ENCODE measurements around the gene TBX5. TPM values are rescaled to one million over a fixed set of nuclear protein-coding genes. Genes with fewer than 3 reads are reported as not detected.

TBX5 gene
- total and polyA plus RNA-seq, 5 donors = 97.3 to 275 (median 186) TPM

GRCh38 chr12:114396869-114397719 is 8.8 kb downstream of the TBX5 start:
- H3K4me1 ChIP-seq (ENCODE audit: control insufficient read depth, insufficient read depth, low read length) = peaks cover 7% of the 10 kb centered on the region
- peak overlapping the region; percentile 75 for H3K27ac ChIP-seq (ENCODE audit: low read length)
- WGBS = 44% methylated on average over 19 of the region's 19 CpGs
- no peak overlapping the region for H3K4me3 ChIP-seq (ENCODE audit: low read length)
- no peak for ATAC-seq
- DNase-seq = no peak
- H3K9me3 ChIP-seq (ENCODE audit: control insufficient read depth, low read length) = no peaks in the 10 kb centered on the region
- intact Hi-C loops (cut with DNase I) = no loop called here
- H3K27me3 ChIP-seq (ENCODE audit: control insufficient read depth, insufficient read depth) = no peaks in the 10 kb centered on the region

- intact Hi-C loops (cut with DNase I) = no loop called here
- peak overlapping the region; percentile 75 for H3K27ac ChIP-seq (ENCODE audit: low read length)
- peaks cover 7% of the 10 kb centered on the region for H3K4me1 ChIP-seq (ENCODE audit: control insufficient read depth, insufficient read depth, low read length)
- H3K27me3 ChIP-seq (ENCODE audit: control insufficient read depth, insufficient read depth) = no peaks in the 10 kb centered on the region
- ATAC-seq = peak; percentile 14
- DNase-seq = peak in 2 of 3 donors; percentile 65 to 69
- H3K9me3 ChIP-seq (ENCODE audit: control insufficient read depth, low read length) = no peaks in the 10 kb centered on the region
- 8% methylated on average over 50 of the region's 50 CpGs for WGBS
- H3K4me3 ChIP-seq (ENCODE audit: low read length) = peak overlapping the region; percentile 32
Measured at GRCh38 chr12:114396153-114396868, 9.6 kb downstream of the TBX5 start.

- H3K4me3 ChIP-seq (ENCODE audit: low read length) = peak overlapping the region; percentile 32
- no peaks in the 10 kb centered on the region for H3K9me3 ChIP-seq (ENCODE audit: control insufficient read depth, low read length)
- H3K4me1 ChIP-seq (ENCODE audit: control insufficient read depth, insufficient read depth, low read length) = peaks cover 7% of the 10 kb centered on the region
- ATAC-seq (peak; percentile 8 to 46), DNase-seq (peak in 2 of 3 donors; percentile 38 to 74)
- H3K27ac ChIP-seq (ENCODE audit: low read length) = peak overlapping the region; percentile 75
- 7% methylated on average over 17 of the region's 17 CpGs for WGBS
- H3K27me3 ChIP-seq (ENCODE audit: control insufficient read depth, insufficient read depth) = no peaks in the 10 kb centered on the region
- intact Hi-C loops (cut with DNase I) = no loop called here
Measured at GRCh38 chr12:114395755-114396152, 10.2 kb downstream of the TBX5 start.

GRCh38 chr12:114395233-114395632 is 10.7 kb downstream of the TBX5 start:
- intact Hi-C loops (cut with DNase I) = no loop called here
- Histone ChIP-seq H3K4me1 (ENCODE audit: control insufficient read depth, insufficient read depth, low read length) (peaks cover 7% of the 10 kb centered on the region), H3K27me3 (ENCODE audit: control insufficient read depth, insufficient read depth) (no peaks in the 10 kb centered on the region), H3K4me3 (ENCODE audit: low read length) (no peak overlapping the region), H3K27ac (ENCODE audit: low read length) (peak overlapping the region; percentile 75), H3K9me3 (ENCODE audit: control insufficient read depth, low read length) (no peaks in the 10 kb centered on the region)
- no peak for ATAC-seq
- DNase-seq = no peak
- 24% methylated on average over 6 of the region's 6 CpGs for WGBS

GRCh38 chr12:114393569-114393968 is 12.4 kb downstream of the TBX5 start:
- peaks cover 7% of the 10 kb centered on the region for H3K4me1 ChIP-seq (ENCODE audit: control insufficient read depth, insufficient read depth, low read length)
- no peak overlapping the region for H3K4me3 ChIP-seq (ENCODE audit: low read length)
- H3K27ac ChIP-seq (ENCODE audit: low read length) = peak overlapping the region; percentile 12
- ATAC-seq = no peak
- H3K27me3 ChIP-seq (ENCODE audit: control insufficient read depth, insufficient read depth) = no peaks in the 10 kb centered on the region
- 58% methylated on average over 4 of the region's 4 CpGs for WGBS
- intact Hi-C loops (cut with DNase I) = no loop called here
- H3K9me3 ChIP-seq (ENCODE audit: control insufficient read depth, low read length) = no peaks in the 10 kb centered on the region
- no peak for DNase-seq

GRCh38 chr12:114392909-114393308 is 13.0 kb downstream of the TBX5 start:
- Histone ChIP-seq H3K4me3 (ENCODE audit: low read length) (no peak overlapping the region), H3K27me3 (ENCODE audit: control insufficient read depth, insufficient read depth) (no peaks in the 10 kb centered on the region), H3K27ac (ENCODE audit: low read length) (peak overlapping the region; percentile 64), H3K9me3 (ENCODE audit: control insufficient read depth, low read length) (no peaks in the 10 kb centered on the region), H3K4me1 (ENCODE audit: control insufficient read depth, insufficient read depth, low read length) (peaks cover 6% of the 10 kb centered on the region)
- WGBS = 30% methylated on average over 5 of the region's 5 CpGs
- ATAC-seq (peak; percentile 56 to 70), DNase-seq (peak in 2 of 3 donors; percentile 64 to 69)
- intact Hi-C loops (cut with DNase I) = no loop called here

- no peak for ATAC-seq
- WGBS = 29% methylated on average over 4 of the region's 4 CpGs
- Histone ChIP-seq H3K4me1 (ENCODE audit: control insufficient read depth, insufficient read depth, low read length) (peaks cover 3% of the 10 kb centered on the region), H3K27me3 (ENCODE audit: control insufficient read depth, insufficient read depth) (no peaks in the 10 kb centered on the region), H3K27ac (ENCODE audit: low read length) (peak overlapping the region; percentile 61), H3K4me3 (ENCODE audit: low read length) (no peak overlapping the region), H3K9me3 (ENCODE audit: control insufficient read depth, low read length) (no peaks in the 10 kb centered on the region)
- no peak for DNase-seq
- intact Hi-C loops (cut with DNase I) = no loop called here
Measured at GRCh38 chr12:114391088-114391487, 14.9 kb downstream of the TBX5 start.

GRCh38 chr12:114384739-114385138 is 21.2 kb downstream of the TBX5 start:
- peak in 1 of 2 donors; percentile 23 for ATAC-seq
- no peak for DNase-seq
- no peaks in the 10 kb centered on the region for H3K9me3 ChIP-seq (ENCODE audit: control insufficient read depth, low read length)
- H3K27ac ChIP-seq (ENCODE audit: low read length) = no peak overlapping the region
- no peaks in the 10 kb centered on the region for H3K27me3 ChIP-seq (ENCODE audit: control insufficient read depth, insufficient read depth)
- no peak overlapping the region for H3K4me3 ChIP-seq (ENCODE audit: low read length)
- H3K4me1 ChIP-seq (ENCODE audit: control insufficient read depth, insufficient read depth, low read length) = no peaks in the 10 kb centered on the region
- WGBS = 19% methylated on average over 4 of the region's 4 CpGs
- intact Hi-C loops (cut with DNase I) = no loop called here

GRCh38 chr12:114381177-114381576 is 24.8 kb downstream of the TBX5 start:
- ATAC-seq = peak; percentile 47 to 66
- DNase-seq = no peak
- Histone ChIP-seq H3K4me3 (ENCODE audit: low read length) (no peak overlapping the region), H3K27ac (ENCODE audit: low read length) (no peak overlapping the region), H3K9me3 (ENCODE audit: control insufficient read depth, low read length) (no peaks in the 10 kb centered on the region), H3K4me1 (ENCODE audit: control insufficient read depth, insufficient read depth, low read length) (no peaks in the 10 kb centered on the region), H3K27me3 (ENCODE audit: control insufficient read depth, insufficient read depth) (no peaks in the 10 kb centered on the region)
- 9% methylated on average over 2 of the region's 2 CpGs for WGBS
- intact Hi-C loops (cut with DNase I) = no loop called here

- intact Hi-C loops (cut with DNase I) = no loop called here
- Histone ChIP-seq H3K27ac (ENCODE audit: low read length) (no peak overlapping the region), H3K9me3 (ENCODE audit: control insufficient read depth, low read length) (no peaks in the 10 kb centered on the region), H3K27me3 (ENCODE audit: control insufficient read depth, insufficient read depth) (no peaks in the 10 kb centered on the region), H3K4me1 (ENCODE audit: control insufficient read depth, insufficient read depth, low read length) (no peaks in the 10 kb centered on the region), H3K4me3 (ENCODE audit: low read length) (no peak overlapping the region)
- WGBS = 64% methylated on average over 7 of the region's 7 CpGs
- DNase-seq = no peak
- no peak for ATAC-seq
Measured at GRCh38 chr12:114371733-114372132, 34.2 kb downstream of the TBX5 start.

GRCh38 chr12:114371250-114371649 is 34.7 kb downstream of the TBX5 start:
- Histone ChIP-seq H3K4me1 (ENCODE audit: control insufficient read depth, insufficient read depth, low read length) (no peaks in the 10 kb centered on the region), H3K27me3 (ENCODE audit: control insufficient read depth, insufficient read depth) (no peaks in the 10 kb centered on the region), H3K27ac (ENCODE audit: low read length) (no peak overlapping the region), H3K9me3 (ENCODE audit: control insufficient read depth, low read length) (no peaks in the 10 kb centered on the region), H3K4me3 (ENCODE audit: low read length) (no peak overlapping the region)
- intact Hi-C loops (cut with DNase I) = no loop called here
- ATAC-seq (no peak), DNase-seq (no peak)
- 68% methylated on average over 13 of the region's 13 CpGs for WGBS

Measured in right cardiac atrium (tissue), 5 donors.